GM23338 (cell line): ENCODE results near the gene OCIAD2. TPM values are rescaled to one million over a fixed set of nuclear protein-coding genes. Genes with fewer than 3 reads are reported as not detected.
A peak's percentile ranks its signal among the peaks of the same experiment; 100 is the strongest.

ENCODE experiments used
- ATAC-seq: fragments of 200-7000 bp; cut with Tn5 transposase; 3 replicates; pipeline ENCODE4 v1.9.1; 2020
- DNase-seq: peaks from one replicate; pipeline ENCODE4 v3.0.0-alpha.2; 2015; ENCODE audit warnings: low spot score
- H2AFZ ChIP-seq: fragments of 200-600 bp; sonication (generic); 2 replicates; pipeline ENCODE4 v1.8.0; 2016; ENCODE audit warnings: antibody characterized with exemption, mild to moderate bottlenecking, moderate library complexity
- H3F3A ChIP-seq: fragments of 200-600 bp; sonication (generic); replicated peaks from 2 replicates; pipeline ENCODE4 v1.8.0; 2017; ENCODE audit warnings: antibody characterized with exemption, mixed run types, low read depth
- H3K27ac ChIP-seq: fragments of 200-600 bp; sonication (generic); 2 replicates; pipeline ENCODE4 v1.6.1; 2016; ENCODE audit warnings: low read depth
- H3K27me3 ChIP-seq: fragments of 200-600 bp; sonication (generic); 2 replicates; pipeline ENCODE4 v1.8.0; 2016; ENCODE audit warnings: mild to moderate bottlenecking, mixed run types, moderate library complexity; ENCODE audit not compliant: insufficient read depth
- H3K36me3 ChIP-seq: fragments of 200-600 bp; sonication (generic); 2 replicates; pipeline ENCODE4 v1.8.0; 2016; ENCODE audit warnings: mild to moderate bottlenecking; ENCODE audit not compliant: insufficient read depth
- H3K4me1 ChIP-seq: fragments of 200-600 bp; sonication (generic); 2 replicates; pipeline ENCODE4 v1.8.0; 2016; ENCODE audit warnings: mild to moderate bottlenecking, moderate library complexity; ENCODE audit not compliant: insufficient read depth
- H3K4me2 ChIP-seq: fragments of 200-600 bp; sonication (generic); 2 replicates; pipeline ENCODE4 v1.7.1; 2017; ENCODE audit warnings: mixed run types
- H3K4me3 ChIP-seq: fragments of 200-600 bp; sonication (generic); 2 replicates; pipeline ENCODE4 v1.6.1; 2016; ENCODE audit warnings: mixed run types
- H3K79me2 ChIP-seq: fragments of 200-600 bp; sonication (generic); replicated peaks from 2 replicates; pipeline ENCODE4 v1.8.0; 2017; ENCODE audit warnings: mild to moderate bottlenecking; ENCODE audit not compliant: insufficient read depth
- H3K9me2 ChIP-seq: fragments of 200-600 bp; sonication (generic); 2 replicates; pipeline ENCODE4 v1.8.0; 2017; ENCODE audit not compliant: insufficient read depth
- H4K20me1 ChIP-seq: fragments of 200-600 bp; sonication (generic); replicated peaks from 2 replicates; pipeline ENCODE4 v1.8.0; 2017; ENCODE audit warnings: mild to moderate bottlenecking; ENCODE audit not compliant: insufficient read depth
- H3K27ac Mint-ChIP-seq: 2 replicates; pipeline ENCODE4 v1.8.0; 2020; ENCODE audit warnings: inconsistent platforms, mild to moderate bottlenecking, moderate library complexity, mixed read lengths
- H3K27me3 Mint-ChIP-seq: 3 replicates; pipeline ENCODE4 v1.8.0; 2022; ENCODE audit warnings: low read depth, mild to moderate bottlenecking, moderate library complexity, mixed read lengths, inconsistent platforms; ENCODE audit not compliant: insufficient read depth, poor library complexity
- H3K36me3 Mint-ChIP-seq: 3 replicates; pipeline ENCODE4 v1.8.0; 2021; ENCODE audit warnings: low read depth, mild to moderate bottlenecking, inconsistent platforms, moderate library complexity, mixed read lengths
- H3K4me1 Mint-ChIP-seq: 3 replicates; pipeline ENCODE4 v1.8.0; 2020; ENCODE audit warnings: mild to moderate bottlenecking, inconsistent platforms, mixed read lengths
- H3K4me3 Mint-ChIP-seq: 3 replicates; pipeline ENCODE4 v1.8.0; 2021; ENCODE audit warnings: moderate library complexity, mild to moderate bottlenecking, inconsistent platforms, mixed read lengths
- H3K9me3 Mint-ChIP-seq: 3 replicates; pipeline ENCODE4 v1.8.0; 2020; ENCODE audit warnings: moderate library complexity, mild to moderate bottlenecking, inconsistent platforms, mixed read lengths
- CREB1 ChIP-seq: fragments of 250-450 bp; sonication (Bioruptor Pico); IDR thresholded peaks from 2 replicates; pipeline ENCODE4 v1.5.0; 2020; ENCODE audit warnings: low read depth, mild to moderate bottlenecking, moderate library complexity
- CTCF ChIP-seq, 2 experiments: fragments of 200-600 bp in 1 of 2; sonication (generic) in 1 of 2; conservative IDR thresholded peaks; 2 replicates each; pipeline versions ENCODE4 v1.5.1 to v1.6.1; 2016 to 2017; ENCODE audit warnings: antibody characterized with exemption in 2 of 2, low read depth in 2 of 2, mild to moderate bottlenecking in 2 of 2, moderate library complexity in 1 of 2
- ETS1 ChIP-seq: IDR thresholded peaks from 2 replicates; pipeline ENCODE4 v1.6.1; 2016; ENCODE audit warnings: antibody characterized with exemption
- EZH2 ChIP-seq: fragments of 200-600 bp; sonication (generic); IDR thresholded peaks from one replicate; pipeline ENCODE4 v1.8.0; 2017; ENCODE audit warnings: antibody characterized with exemption, mild to moderate bottlenecking, low read depth; ENCODE audit not compliant: unreplicated experiment
- EZH2phosphoT487 ChIP-seq: fragments of 200-600 bp; sonication (generic); IDR thresholded peaks from one replicate; pipeline ENCODE4 v1.8.1; 2018; ENCODE audit warnings: antibody characterized with exemption; ENCODE audit not compliant: unreplicated experiment
- NANOG ChIP-seq: IDR thresholded peaks from 2 replicates; pipeline ENCODE4 v1.6.1; 2016; ENCODE audit warnings: antibody characterized with exemption, borderline replicate concordance
- REST ChIP-seq: IDR thresholded peaks from one replicate; pipeline ENCODE4 v1.6.1; 2018; ENCODE audit warnings: antibody characterized with exemption; ENCODE audit not compliant: unreplicated experiment
- STAT1 ChIP-seq: IDR thresholded peaks from one replicate; pipeline ENCODE4 v1.6.1; 2016; ENCODE audit warnings: antibody characterized with exemption; ENCODE audit not compliant: unreplicated experiment
- ZNF331 ChIP-seq: fragments of 250-450 bp; sonication (Bioruptor Pico); IDR thresholded peaks from 2 replicates; pipeline ENCODE4 v1.5.0; 2020; ENCODE audit warnings: low read depth, mild to moderate bottlenecking, moderate library complexity
- ZNF462 ChIP-seq: fragments of 250-450 bp; sonication (Bioruptor Pico); IDR thresholded peaks from 2 replicates; pipeline ENCODE4 v1.5.0; 2020; ENCODE audit warnings: mild to moderate bottlenecking, moderate library complexity
- polyA plus RNA-seq: library from polyadenylated mRNA; unstranded; fragments of >200 nt; fragmentation: Nextera tagmentation; extraction: Ambion mirVana; gene quantifications from 2 replicates; pipeline ENCODE4 v1.2.1, GENCODE V29; 2016
- total RNA-seq: library from RNA; depleted of rRNA; stranded (reverse); fragments of >200 nt; shearing (Covaris generic); gene quantifications from 2 replicates; pipeline ENCODE4 v1.2.3, GENCODE V29; 2014

OCIAD2 gene
- total and polyA plus RNA-seq, 2 experiments from 2014 or later, result 36.8 to 317 TPM

- no peaks in the 10 kb centered on the region; the same call in 2 of the 3 replicates for H3K36me3 Mint-ChIP-seq
- Histone ChIP-seq H2AFZ (peak overlapping the region; percentile 18; the same call in 1 of the 2 replicates), H3K79me2 (no peaks in the 10 kb centered on the region), H3K4me1 (no peaks in the 10 kb centered on the region), H3F3A (no peaks in the 10 kb centered on the region), H3K27me3 (no peaks in the 10 kb centered on the region), H3K4me2 (no peak overlapping the region), H4K20me1 (no peaks in the 10 kb centered on the region), H3K36me3 (no peaks in the 10 kb centered on the region), H3K9me2 (peaks cover 4% of the 10 kb centered on the region; the same call in 1 of the 2 replicates), H3K27ac (no peak overlapping the region), H3K4me3 (no peak overlapping the region)
- no peak overlapping the region for H3K4me3 Mint-ChIP-seq
- peaks cover 5% of the 10 kb centered on the region for H3K4me1 Mint-ChIP-seq
- TF ChIP-seq STAT1 (no peak), EZH2phosphoT487 (no peak), ETS1 (no peak), ZNF462 (CRISPR knock-in tag) (no peak), ZNF331 (no peak), NANOG (no peak), CREB1 (no peak), CTCF (conservative IDR thresholded peaks at IDR 0.05; ENCODE audit: low read depth in 2 of 2) (no peak), REST (no peak), EZH2 (no peak)
- H3K27me3 Mint-ChIP-seq, result peaks cover 4% of the 10 kb centered on the region
- DNase-seq, result no peak
- H3K9me3 Mint-ChIP-seq, result no peaks in the 10 kb centered on the region; the same call in 2 of the 3 replicates
- ATAC-seq, result no peak
- no peak overlapping the region for H3K27ac Mint-ChIP-seq
Observed at GRCh38 chr4:48913346-48913745, 6.8 kb upstream of the OCIAD2 start.
